Esophagus muscularis mucosa (tissue), 4 donors: Measurements from ENCODE around the gene SLCO4A1. TPM values are rescaled to one million over a fixed set of nuclear protein-coding genes. Genes with fewer than 3 reads are reported as not detected.

Experiments used
- DNase-seq: peaks from one replicate; pipeline ENCODE4 v3.0.0-alpha.2; 2017; ENCODE audit errors: extremely low spot score
- H3K27ac ChIP-seq, 4 donors: fragments of 200-600 bp; sonication (generic); replicated peaks in 1 of 4; 1 replicate in 3 of 4; 2 replicates in 1 of 4; pipeline ENCODE4 v1.5.1; 2016 to 2019; ENCODE audit warnings: mild to moderate bottlenecking in 1 of 4
- H3K27me3 ChIP-seq, 4 donors: fragments of 200-600 bp; sonication (generic); one replicate each; pipeline versions ENCODE4 v1.5.1 to v1.6.0; 2016 to 2019
- H3K36me3 ChIP-seq, 4 donors: fragments of 200-600 bp; sonication (generic); one replicate each; pipeline ENCODE4 v1.5.1; 2016 to 2019
- H3K4me1 ChIP-seq, 4 donors: fragments of 200-600 bp; sonication (generic); one replicate each; pipeline ENCODE4 v1.5.1; 2016 to 2019
- H3K4me3 ChIP-seq, 4 donors: fragments of 200-600 bp; sonication (generic); 1 replicate in 2 of 4; 2 replicates in 2 of 4; pipeline ENCODE4 v1.5.1; 2016 to 2019; ENCODE audit warnings: mild to moderate bottlenecking in 4 of 4, moderate library complexity in 1 of 4
- H3K9me3 ChIP-seq, 4 donors: fragments of 200-600 bp; sonication (generic); 1 replicate in 3 of 4; 2 replicates in 1 of 4; pipeline ENCODE4 v1.5.1; 2016 to 2019
- EP300 ChIP-seq: sonication (generic); formaldehyde crosslinking; IDR thresholded peaks from one replicate; pipeline ENCODE4 v1.6.1; 2017; ENCODE audit warnings: antibody characterized with exemption
- POLR2A ChIP-seq: fragments of 450-650 bp; IDR thresholded peaks from one replicate; pipeline ENCODE4 v1.6.1; 2017; ENCODE audit warnings: antibody characterized with exemption, moderate library complexity, mild to moderate bottlenecking, low read depth
- POLR2AphosphoS5 ChIP-seq, 2 donors: sonication (generic); formaldehyde crosslinking; IDR thresholded peaks; one replicate each; pipeline ENCODE4 v1.6.1; 2017; ENCODE audit warnings: antibody characterized with exemption in 2 of 2
- WGBS: methylation state at CpG from one replicate; pipeline ENCODE4 v1.1.5; 2018; 5-methylcytosine and 5-hydroxymethylcytosine counted together
- intact Hi-C: fragments of 100-400 bp; cut with DNase I; formaldehyde crosslinking; loops from one replicate; pipeline ENCODE4 v1.15.1; 2023
- total RNA-seq, 4 donors: library from RNA; depleted of rRNA; stranded (reverse); fragments of >200 nt; gene quantifications; one replicate each; pipeline versions ENCODE4 v1.1.0 to v1.2.1, GENCODE V29; 2016
- TF ChIP-seq, protein P1 (sequence below), 3 experiments: fragments of 200-600 bp in 2 of 3; fragments of 450-650 bp in 1 of 3; sonication (generic) in 2 of 3; IDR thresholded peaks; one replicate each; pipeline ENCODE4 v1.5.1; 2017 to 2019; ENCODE audit warnings: antibody characterized with exemption in 3 of 3, mild to moderate bottlenecking in 2 of 3, moderate library complexity in 1 of 3

Gene SLCO4A1
- total RNA-seq, 4 donors from 2014 or later = 10.0 to 42.4 (median 30.1) TPM

DNA sequence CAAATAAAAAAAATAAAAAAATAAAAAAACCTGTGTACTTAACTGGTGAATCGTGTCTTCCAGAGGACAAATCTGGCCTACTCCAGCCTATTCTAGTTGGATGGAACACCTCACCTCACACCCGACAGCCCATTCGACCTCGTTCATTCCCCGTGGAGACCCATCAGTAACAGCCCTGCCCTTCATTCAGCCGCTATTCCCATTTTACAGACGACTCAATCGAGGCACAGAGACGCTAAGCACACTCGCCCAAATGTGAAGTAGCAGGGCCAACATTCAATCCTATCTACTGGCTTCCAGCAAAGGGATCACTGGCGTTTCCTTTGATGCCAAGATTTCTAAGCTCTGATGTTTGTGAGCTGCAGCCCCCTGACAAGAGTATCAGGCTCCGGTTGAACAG, 64.6 kb downstream of the SLCO4A1 start:
- WGBS = 84% methylated on average over 12 of the region's 12 CpGs
- Histone ChIP-seq H3K36me3 (no peaks in the 10 kb centered on the region), H3K4me3 (no peak overlapping the region), H3K27me3 (peaks cover 2 to 53% (median 34%) of the 10 kb centered on the region in 4 donors), H3K9me3 (no peaks in the 10 kb centered on the region), H3K27ac (no peak overlapping the region), H3K4me1 (peaks cover 11 to 55% (median 42%) of the 10 kb centered on the region in 4 donors)
- DNase-seq = no peak
- TF ChIP-seq POLR2AphosphoS5 (IDR thresholded peaks at IDR 0.05) = no peak
- TF ChIP-seq, protein P1, sequence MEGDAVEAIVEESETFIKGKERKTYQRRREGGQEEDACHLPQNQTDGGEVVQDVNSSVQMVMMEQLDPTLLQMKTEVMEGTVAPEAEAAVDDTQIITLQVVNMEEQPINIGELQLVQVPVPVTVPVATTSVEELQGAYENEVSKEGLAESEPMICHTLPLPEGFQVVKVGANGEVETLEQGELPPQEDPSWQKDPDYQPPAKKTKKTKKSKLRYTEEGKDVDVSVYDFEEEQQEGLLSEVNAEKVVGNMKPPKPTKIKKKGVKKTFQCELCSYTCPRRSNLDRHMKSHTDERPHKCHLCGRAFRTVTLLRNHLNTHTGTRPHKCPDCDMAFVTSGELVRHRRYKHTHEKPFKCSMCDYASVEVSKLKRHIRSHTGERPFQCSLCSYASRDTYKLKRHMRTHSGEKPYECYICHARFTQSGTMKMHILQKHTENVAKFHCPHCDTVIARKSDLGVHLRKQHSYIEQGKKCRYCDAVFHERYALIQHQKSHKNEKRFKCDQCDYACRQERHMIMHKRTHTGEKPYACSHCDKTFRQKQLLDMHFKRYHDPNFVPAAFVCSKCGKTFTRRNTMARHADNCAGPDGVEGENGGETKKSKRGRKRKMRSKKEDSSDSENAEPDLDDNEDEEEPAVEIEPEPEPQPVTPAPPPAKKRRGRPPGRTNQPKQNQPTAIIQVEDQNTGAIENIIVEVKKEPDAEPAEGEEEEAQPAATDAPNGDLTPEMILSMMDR (IDR thresholded peaks at IDR 0.05) = no peak
- intact Hi-C loops = no loop called here

DNA sequence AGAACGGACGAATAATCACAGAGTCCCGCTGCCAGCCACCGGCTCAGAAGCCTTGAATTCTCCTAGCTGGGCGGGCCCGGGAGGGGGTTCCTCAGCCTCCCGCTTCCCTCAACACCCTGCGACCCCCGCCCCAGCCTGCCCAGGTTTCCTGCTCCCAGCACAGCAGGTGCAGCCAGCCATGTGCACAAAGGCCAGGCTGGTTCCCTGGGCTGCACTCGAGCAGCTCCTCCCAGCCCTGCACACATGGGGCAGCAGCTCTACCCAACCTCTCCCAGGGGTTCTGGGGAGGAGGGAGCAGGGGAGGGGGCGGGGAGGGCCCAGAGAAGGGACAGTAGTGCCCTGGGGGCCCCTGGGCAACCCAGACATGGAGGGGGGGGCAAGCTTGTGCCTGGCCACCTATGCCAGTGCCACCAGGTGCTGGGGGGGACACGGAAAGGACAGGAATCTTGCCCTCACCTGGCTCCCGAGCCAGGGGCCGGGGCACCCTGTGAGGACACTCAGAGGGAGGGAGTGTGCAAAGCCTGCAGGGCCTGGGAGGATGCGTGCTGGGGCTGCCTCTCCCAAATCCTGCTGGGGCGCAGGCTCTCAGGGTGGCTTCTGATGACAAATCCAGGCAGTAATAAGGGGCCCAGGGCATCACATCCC, 65.1 kb downstream of the SLCO4A1 start:
- DNase-seq = no peak
- TF ChIP-seq, protein P1 (IDR thresholded peaks at IDR 0.05) = no peak
- TF ChIP-seq EP300 (no peak), POLR2A (no peak), POLR2AphosphoS5 (IDR thresholded peaks at IDR 0.05) (no peak)
- Histone ChIP-seq H3K9me3 (no peaks in the 10 kb centered on the region), H3K4me3 (no peak overlapping the region), H3K27me3 (peaks cover 2 to 58% (median 34%) of the 10 kb centered on the region in 4 donors), H3K4me1 (peaks cover 11 to 60% (median 45%) of the 10 kb centered on the region in 4 donors), H3K36me3 (no peaks in the 10 kb centered on the region), H3K27ac (no peak overlapping the region)
- intact Hi-C loops = no loop called here
- 81% methylated on average over 7 of the region's 16 CpGs for WGBS

GRCh38 chr20:62707921-62708521, 65.7 kb downstream of the SLCO4A1 start:
- H3K27ac ChIP-seq = no peak overlapping the region
- WGBS = 9% methylated on average over 15 of the region's 20 CpGs
- peaks cover 2 to 58% (median 34%) of the 10 kb centered on the region in 4 donors for H3K27me3 ChIP-seq
- TF ChIP-seq EP300 = no peak
- TF ChIP-seq, protein P1 (IDR thresholded peaks at IDR 0.05) = peak in 1 of 3 experiments; percentile 9
- H3K4me3 ChIP-seq = peak overlapping the region in 3 of 4 donors; percentile 15 to 30 (median 29)
- H3K9me3 ChIP-seq = no peaks in the 10 kb centered on the region
- intact Hi-C loops = no loop called here
- H3K4me1 ChIP-seq = peaks cover 11 to 66% (median 51%) of the 10 kb centered on the region in 4 donors
- DNase-seq = no peak
- H3K36me3 ChIP-seq = no peaks in the 10 kb centered on the region

DNA sequence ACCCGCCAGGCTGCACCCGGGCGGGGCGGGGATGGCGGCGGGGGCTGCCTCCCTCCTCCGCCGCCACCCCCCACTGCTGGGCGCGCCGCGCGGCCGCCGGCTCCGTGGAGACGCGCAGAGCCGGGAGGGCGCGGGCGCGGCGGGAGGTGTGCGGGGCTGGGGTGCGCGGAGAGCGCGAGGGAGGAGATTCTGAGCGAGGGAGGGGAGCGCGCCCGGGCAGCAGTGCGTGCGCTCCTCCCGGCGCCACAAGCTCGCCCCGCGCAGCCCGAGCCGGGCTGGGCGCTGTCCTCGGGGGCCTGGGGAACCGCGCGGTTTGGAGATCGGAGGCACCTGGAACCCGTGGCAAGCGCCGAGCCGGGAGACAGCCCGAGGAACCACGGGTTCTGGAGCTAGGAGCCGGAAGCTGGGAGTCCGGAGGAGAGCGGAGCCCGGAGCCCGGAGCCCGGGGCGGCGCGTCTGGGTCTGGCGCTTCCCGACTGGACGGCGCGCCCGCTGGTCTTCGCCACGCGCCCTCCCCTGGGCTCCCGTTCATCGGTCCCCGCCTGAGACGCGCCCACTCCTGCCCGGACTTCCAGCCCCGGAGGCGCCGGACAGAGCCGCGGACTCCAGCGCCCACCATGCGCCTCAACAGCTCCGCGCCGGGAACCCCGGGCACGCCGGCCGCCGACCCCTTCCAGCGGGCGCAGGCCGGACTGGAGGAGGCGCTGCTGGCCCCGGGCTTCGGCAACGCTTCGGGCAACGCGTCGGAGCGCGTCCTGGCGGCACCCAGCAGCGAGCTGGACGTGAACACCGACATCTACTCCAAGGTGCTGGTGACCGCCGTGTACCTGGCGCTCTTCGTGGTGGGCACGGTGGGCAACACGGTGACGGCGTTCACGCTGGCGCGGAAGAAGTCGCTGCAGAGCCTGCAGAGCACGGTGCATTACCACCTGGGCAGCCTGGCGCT, 66.6 kb downstream of the SLCO4A1 start, which contains the start of gene NTSR1:
Gene NTSR1 (plus strand): TSS at position 246 of the 946 bp plus-strand sequence. CDS start 372 bp downstream, at position 618.
- no peak for DNase-seq
- Histone ChIP-seq H3K4me1 (peaks cover 19 to 66% (median 52%) of the 10 kb centered on the region in 4 donors), H3K27me3 (peaks cover 2 to 58% (median 34%) of the 10 kb centered on the region in 4 donors), H3K27ac (no peak within 1 kb of the TSS), H3K36me3 (no peaks in the 10 kb centered on the region), H3K4me3 (peak within 1 kb of the TSS; percentile 12 to 30 (median 22)), H3K9me3 (no peaks in the 10 kb centered on the region)
- WGBS = no CpG with 5 or more reads among the region's 124 CpGs
- intact Hi-C loops = no loop called here
- TF ChIP-seq POLR2AphosphoS5 (IDR thresholded peaks at IDR 0.05) (no peak), POLR2A (no peak), EP300 (no peak)
- TF ChIP-seq, protein P1 (IDR thresholded peaks at IDR 0.05) = no peak
